IMR-90 (cell line): Measurements from ENCODE around the gene PEX10. TPM values are rescaled to one million over a fixed set of nuclear protein-coding genes. Genes with fewer than 3 reads are reported as not detected.

Source experiments
- ATAC-seq: fragments of 200-7000 bp; cut with Tn5 transposase; 2 replicates; pipeline ENCODE4 v1.9.1; 2020; ENCODE audit warnings: low read depth, mild to moderate bottlenecking, moderate library complexity
- BruUV-seq: library from RNA; stranded (reverse); fragments of 400-500 nt; replicated peaks from 2 replicates; lab custom pipeline; 2021; lab: Mats Ljungman, UMichigan
- CTCF ChIA-PET: fragments of 300-600 bp; formaldehyde crosslinking; extraction: SDS; loops from one replicate; lab custom pipeline; 2021; ENCODE audit warnings: antibody characterized with exemption; lab: Yijun Ruan, JAX
- POLR2A ChIA-PET: fragments of 300-600 bp; sonication (Branson Sonifier 250); formaldehyde crosslinking; loops from one replicate; lab custom pipeline; 2022; ENCODE audit warnings: antibody characterized with exemption; ENCODE audit not compliant: unreplicated experiment; lab: Charles Lee
- DNase-seq: peaks from one replicate; pipeline ENCODE4 v3.0.0; 2013
- H2AFZ ChIP-seq: replicated peaks from 2 replicates; pipeline ENCODE3; 2013; ENCODE audit warnings: low read length, mild to moderate bottlenecking; ENCODE audit not compliant: poor library complexity
- H2AK5ac ChIP-seq: 2 replicates; pipeline ENCODE4 v1.6.1; 2013; ENCODE audit warnings: low read depth, low read length, inconsistent platforms
- H2AK9ac ChIP-seq: replicated peaks from 2 replicates; pipeline ENCODE3; 2013; ENCODE audit warnings: mild to moderate bottlenecking, low read depth, low read length, moderate library complexity; ENCODE audit not compliant: poor library complexity
- H2BK120ac ChIP-seq: 2 replicates; pipeline ENCODE4 v1.6.1; 2013; ENCODE audit warnings: low read depth, low read length, inconsistent platforms
- H2BK15ac ChIP-seq: 3 replicates; pipeline ENCODE4 v1.6.1; 2013; ENCODE audit warnings: low read depth, low read length, inconsistent platforms
- H2BK20ac ChIP-seq: 2 replicates; pipeline ENCODE4 v1.6.1; 2013; ENCODE audit warnings: low read depth, mild to moderate bottlenecking, inconsistent platforms, low read length, moderate library complexity
- H2BK5ac ChIP-seq: 2 replicates; pipeline ENCODE4 v1.6.1; 2013; ENCODE audit warnings: mild to moderate bottlenecking, low read depth, low read length, inconsistent platforms; ENCODE audit not compliant: poor library complexity, severe bottlenecking
- H3K14ac ChIP-seq: replicated peaks from 2 replicates; pipeline ENCODE4 v1.6.1; 2013; ENCODE audit warnings: low read depth, low read length, inconsistent platforms
- H3K18ac ChIP-seq: 2 replicates; pipeline ENCODE4 v1.6.1; 2013; ENCODE audit warnings: low read depth, low read length, control low read depth
- H3K23ac ChIP-seq: 2 replicates; pipeline ENCODE4 v1.6.1; 2013; ENCODE audit warnings: low read depth, low read length, inconsistent platforms
- H3K27ac ChIP-seq: 2 replicates; pipeline ENCODE4 v1.5.1; 2013; ENCODE audit warnings: mild to moderate bottlenecking, control low read depth, low read length; ENCODE audit not compliant: insufficient read depth
- H3K27me3 ChIP-seq: 2 replicates; pipeline ENCODE4 v1.6.1; 2013; ENCODE audit warnings: low read length; ENCODE audit not compliant: control insufficient read depth, insufficient read depth
- H3K36me3 ChIP-seq: 2 replicates; pipeline ENCODE4 v1.6.1; 2013; ENCODE audit warnings: low read length, mixed read lengths; ENCODE audit not compliant: control insufficient read depth, insufficient read depth
- H3K4ac ChIP-seq: 2 replicates; pipeline ENCODE4 v1.6.1; 2013; ENCODE audit warnings: low read depth, low read length, inconsistent platforms
- H3K4me1 ChIP-seq: 2 replicates; pipeline ENCODE4 v1.6.1; 2013; ENCODE audit warnings: low read length, mixed read lengths; ENCODE audit not compliant: control insufficient read depth, insufficient read depth
- H3K4me2 ChIP-seq: 2 replicates; pipeline ENCODE4 v1.6.1; 2013; ENCODE audit warnings: low read depth, mild to moderate bottlenecking, control low read depth, low read length, moderate library complexity
- H3K4me3 ChIP-seq: 2 replicates; pipeline ENCODE4 v1.5.1; 2013; ENCODE audit warnings: low read depth, mild to moderate bottlenecking, control low read depth, low read length, moderate library complexity; ENCODE audit not compliant: insufficient read depth
- H3K56ac ChIP-seq: 2 replicates; pipeline ENCODE4 v1.6.1; 2013; ENCODE audit warnings: low read length, inconsistent platforms; ENCODE audit not compliant: insufficient read depth; ENCODE audit errors: extremely low read depth
- H3K79me1 ChIP-seq, 2 experiments: 2 replicates each; pipeline ENCODE4 v1.6.1; 2013; ENCODE audit warnings: low read length in 2 of 2, inconsistent platforms in 1 of 2, low read depth in 1 of 2
- H3K9ac ChIP-seq: 2 replicates; pipeline ENCODE4 v1.6.1; 2013; ENCODE audit warnings: low read depth, low read length, control low read depth
- H3K9me1 ChIP-seq: 2 replicates; pipeline ENCODE4 v1.6.1; 2013; ENCODE audit warnings: low read length, inconsistent platforms; ENCODE audit not compliant: insufficient read depth
- H3K9me3 ChIP-seq: 2 replicates; pipeline ENCODE4 v1.6.1; 2013; ENCODE audit warnings: low read length; ENCODE audit not compliant: control insufficient read depth, insufficient read depth
- H4K20me1 ChIP-seq: 2 replicates; pipeline ENCODE4 v1.6.1; 2013; ENCODE audit warnings: low read length, inconsistent platforms; ENCODE audit not compliant: insufficient read depth
- H4K5ac ChIP-seq: 2 replicates; pipeline ENCODE4 v1.6.1; 2013; ENCODE audit warnings: mild to moderate bottlenecking, low read depth, low read length, control low read depth
- H4K8ac ChIP-seq, 2 experiments: 2 replicates each; pipeline ENCODE4 v1.6.1; 2013; ENCODE audit warnings: low read depth in 2 of 2, low read length in 2 of 2, control low read depth in 1 of 2, inconsistent platforms in 1 of 2
- H4K91ac ChIP-seq: 2 replicates; pipeline ENCODE4 v1.6.1; 2013; ENCODE audit warnings: low read depth, low read length, inconsistent platforms; ENCODE audit not compliant: insufficient read depth
- BHLHE40 ChIP-seq: fragments of 150-350 bp; IDR thresholded peaks from 2 replicates; pipeline ENCODE4 v1.6.1; 2016; ENCODE audit warnings: mild to moderate bottlenecking, low read depth, low read length
- CHD1 ChIP-seq: IDR thresholded peaks from 2 replicates; pipeline ENCODE4 v1.6.1; 2012; ENCODE audit warnings: low read depth, low read length, improper control_type of control experiment
- CTCF ChIP-seq: conservative IDR thresholded peaks from 2 replicates; pipeline ENCODE4 v1.5.1; 2012; ENCODE audit warnings: mild to moderate bottlenecking, low read depth, low read length, improper control_type of control experiment
- ELK1 ChIP-seq: fragments of 150-350 bp; IDR thresholded peaks from 2 replicates; pipeline ENCODE4 v1.6.1; 2016; ENCODE audit warnings: low read depth, mild to moderate bottlenecking, low read length, moderate library complexity, borderline replicate concordance
- FOS ChIP-seq: fragments of 150-350 bp; IDR thresholded peaks from 2 replicates; pipeline ENCODE4 v1.6.1; 2016; ENCODE audit warnings: low read depth, low read length
- MAZ ChIP-seq: IDR thresholded peaks from 2 replicates; pipeline ENCODE4 v1.6.1; 2012; ENCODE audit warnings: low read depth, mild to moderate bottlenecking, low read length, improper control_type of control experiment, moderate library complexity, borderline replicate concordance
- MXI1 ChIP-seq: IDR thresholded peaks from 2 replicates; pipeline ENCODE4 v1.6.1; 2012; ENCODE audit warnings: low read depth, mild to moderate bottlenecking, low read length, moderate library complexity, borderline replicate concordance
- NFE2L2 ChIP-seq: fragments of 150-350 bp; IDR thresholded peaks from 2 replicates; pipeline ENCODE4 v1.6.1; 2016; ENCODE audit warnings: low read depth, mild to moderate bottlenecking, low read length
- POLR2A ChIP-seq: IDR thresholded peaks from 2 replicates; pipeline ENCODE4 v1.6.1; 2012; ENCODE audit warnings: mild to moderate bottlenecking, low read depth, low read length
- RCOR1 ChIP-seq: IDR thresholded peaks from 2 replicates; pipeline ENCODE4 v1.6.1; 2012; ENCODE audit warnings: mild to moderate bottlenecking, low read length, improper control_type of control experiment; ENCODE audit not compliant: insufficient replicate concordance
- WGBS, 2 experiments: methylation state at CpG; one replicate each; pipeline versions ENCODE4 v1.1.5 to v1.1.7; 2013; ENCODE audit warnings: missing lambda C conversion rate in 2 of 2; ENCODE audit not compliant: insufficient read length in 1 of 2; ENCODE audit errors: extremely low coverage in 2 of 2; 5-methylcytosine and 5-hydroxymethylcytosine counted together
- dilution Hi-C: fragments of 300-500 bp; cut with HindIII; formaldehyde crosslinking; loops from one replicate; pipeline ENCODE4 v1.14.3; 2018; ENCODE audit warnings: low sequenced_read_pairs; ENCODE audit not compliant: unreplicated experiment
- in situ Hi-C: fragments of 300-500 bp; cut with MboI; formaldehyde crosslinking; loops from 3 replicates; pipeline ENCODE4 v1.14.3; 2019; ENCODE audit warnings: low sequenced_read_pairs, inconsistent platforms, mixed read lengths
- intact Hi-C: fragments of 100-400 bp; cut with micrococcal nuclease; formaldehyde crosslinking; loops from 2 replicates; pipeline ENCODE4 v1.10.0; 2022
- polyA plus RNA-seq, 3 experiments: library from polyadenylated mRNA; depleted of rRNA; stranded (reverse); fragments of >200 nt; gene quantifications; 2 replicates each; pipeline ENCODE4 v1.2.3, GENCODE V29; 2012; ENCODE audit warnings: low replicate concordance in 1 of 3
- total RNA-seq: library from RNA; depleted of rRNA; stranded (reverse); fragments of >200 nt; gene quantifications from 2 replicates; pipeline ENCODE4 v1.2.3, GENCODE V29; 2012

The PEX10 gene
- total and polyA plus RNA-seq, 2 of the 4 experiments (the other 2 are of a cell fraction): 16.9 to 19.7 TPM

GRCh38 chr1:2404142-2404889 lies 8.0 kb downstream of the PEX10 start:
- H4K20me1 ChIP-seq: peaks cover 35% of the 10 kb centered on the region
- H3K27me3 ChIP-seq: no peaks in the 10 kb centered on the region
- no peak overlapping the region for H2AFZ ChIP-seq
- no peak overlapping the region for H3K18ac ChIP-seq
- no peak overlapping the region for H2BK15ac ChIP-seq
- no peak overlapping the region for H4K8ac ChIP-seq
- DNase-seq: no peak
- no peak overlapping the region for H4K5ac ChIP-seq
- no peaks in the 10 kb centered on the region for H3K9me3 ChIP-seq
- no peak overlapping the region for H3K9ac ChIP-seq
- no peak overlapping the region for H4K91ac ChIP-seq
- peaks cover 81% of the 10 kb centered on the region for H3K36me3 ChIP-seq
- no peak overlapping the region for H3K27ac ChIP-seq
- CTCF ChIA-PET: no interaction called here
- no peak overlapping the region for H3K4me2 ChIP-seq
- dilution Hi-C loops: no loop called here
- H3K14ac ChIP-seq: no peak overlapping the region
- no peak overlapping the region for H3K23ac ChIP-seq
- no peak overlapping the region for H2BK20ac ChIP-seq
- BruUV-seq: no TSS peak
- intact Hi-C loops: no loop called here
- peaks cover 8% of the 10 kb centered on the region for H3K4me1 ChIP-seq
- no peak overlapping the region for H2BK120ac ChIP-seq
- WGBS, 2 experiments: 63% methylated on average over 15 of the region's 29 CpGs; no CpG with 5 or more reads in 1 of the 2 experiments
- no peak overlapping the region for H3K4ac ChIP-seq
- no peak overlapping the region for H2AK5ac ChIP-seq
- no peak; the same call in 1 of the 2 replicates for ATAC-seq
- H3K9me1 ChIP-seq: no peaks in the 10 kb centered on the region
- H3K4me3 ChIP-seq: no peak overlapping the region
- in situ Hi-C loops: loop anchor here (25.0 kb wide), 1 partner anchor 908 kb away; no protein-coding TSS in a partner anchor
- POLR2A ChIA-PET: no interaction called here
- TF ChIP-seq CHD1 (no peak), MXI1 (no peak), POLR2A (no peak), ELK1 (no peak), NFE2L2 (no peak), BHLHE40 (no peak), RCOR1 (no peak), MAZ (no peak), FOS (no peak), CTCF (no peak)
- H2AK9ac ChIP-seq: no peak overlapping the region
- no peak overlapping the region for H3K56ac ChIP-seq
- H2BK5ac ChIP-seq: no peak overlapping the region
- H3K79me1 ChIP-seq: peaks cover 18 to 55% of the 10 kb centered on the region in 2 experiments; a peak in 3 of 4 replicates
